ENCODE data around the gene AKR1C2.
"Not testable (repeated sequence)": the region's sequence is repeated elsewhere in the genome, so short reads cannot be mapped to it uniquely, and the experiment has no call there.

Gene AKR1C2
- 0 to 0.18 (median 0) reads per million in 4 experiments for total RNA-seq

GRCh38 chr10:5003127-5004029 lies at the start of gene AKR1C2:
Gene AKR1C2 (minus strand): TSS chr10:5003857. CDS start chr10:5003835, 22 bp downstream.
- DNase-seq, result not testable (repeated sequence)

- not testable (repeated sequence) for DNase-seq
These were observed 49.4 kb upstream of the AKR1C2 start for GRCh38 chr10:5052951-5053500.

- DNase-seq, result no peak
These were observed 44.4 kb upstream of the AKR1C2 start for GRCh38 chr10:5047912-5048628.

GRCh38 chr10:5047055-5047454 lies 43.4 kb upstream of the AKR1C2 start:
- DNase-seq, result not testable (repeated sequence)

GRCh38 chr10:5046410-5046809 lies 42.8 kb upstream of the AKR1C2 start:
- no peak for DNase-seq

- no peak for DNase-seq
These were observed 41.4 kb upstream of the AKR1C2 start for GRCh38 chr10:5045095-5045494.

- no peak for DNase-seq
These were observed 40.1 kb upstream of the AKR1C2 start for GRCh38 chr10:5043716-5044115.

- DNase-seq, result no peak
These were observed 39.3 kb upstream of the AKR1C2 start for GRCh38 chr10:5042922-5043321.

GRCh38 chr10:5041471-5042023 lies 37.9 kb upstream of the AKR1C2 start:
- DNase-seq, result no peak

GRCh38 chr10:5040781-5041470 lies 37.3 kb upstream of the AKR1C2 start:
- no peak for DNase-seq

- DNase-seq, result no peak
These were observed 36.5 kb upstream of the AKR1C2 start for GRCh38 chr10:5040010-5040673.

GRCh38 chr10:5038733-5039132 lies 35.1 kb upstream of the AKR1C2 start:
- DNase-seq, result no peak

- DNase-seq, result no peak
These were observed 34.4 kb upstream of the AKR1C2 start for GRCh38 chr10:5038101-5038500.

- DNase-seq, result no peak
These were observed 32.9 kb upstream of the AKR1C2 start for GRCh38 chr10:5036511-5036910.

GRCh38 chr10:5035356-5035755 lies 31.7 kb upstream of the AKR1C2 start:
- no peak for DNase-seq

- DNase-seq, result no peak
These were observed 30.9 kb upstream of the AKR1C2 start for GRCh38 chr10:5034588-5034987.

GRCh38 chr10:5033061-5033778 lies 29.6 kb upstream of the AKR1C2 start:
- no peak for DNase-seq

GRCh38 chr10:5032444-5032843 lies 28.8 kb upstream of the AKR1C2 start:
- DNase-seq, result not testable (repeated sequence)

- DNase-seq, result not testable (repeated sequence)
These were observed 27.9 kb upstream of the AKR1C2 start for GRCh38 chr10:5031588-5031987.

- no peak for DNase-seq
These were observed 27.3 kb upstream of the AKR1C2 start for GRCh38 chr10:5030989-5031388.

GRCh38 chr10:5025461-5025881 lies 21.8 kb upstream of the AKR1C2 start:
- not testable (repeated sequence) for DNase-seq
